Testis (tissue), 3 donors: ENCODE data around the gene GRID2. TPM values are rescaled to one million over a fixed set of nuclear protein-coding genes. Genes with fewer than 3 reads are reported as not detected.

Experiments
- polyA plus RNA-seq: library from polyadenylated mRNA; stranded (reverse); fragments of 350-450 nt; fragmentation: Illumina TruSeq; extraction: RNeasy Lipid Tissue Mini Kit (QIAGEN cat#74804); gene quantifications from one replicate; pipeline ENCODE4 v1.2.3, GENCODE V29; 2014; ENCODE audit warnings: low read depth, low replicate concordance; ENCODE audit not compliant: insufficient read depth
- small RNA-seq, 2 donors: library from RNA; depleted of rRNA; stranded (forward); fragments of <200 nt; gene quantifications; one replicate each; pipeline ENCODE3, GENCODE V24; 2016
- total RNA-seq, 2 donors: library from RNA; depleted of rRNA; stranded (reverse); fragments of >200 nt; gene quantifications; one replicate each; pipeline ENCODE4 v1.2.3, GENCODE V29; 2016

GRID2 gene
- total and polyA plus RNA-seq, 3 donors from 2014 or later: 27.1 to 34.6 (median 32.7) TPM

Small RNA genes within 50 kb of the gene (small RNA-seq; reads per million reads assigned to genes)
- gene RNA5SP164: 0 reads per million in 2 donors
